Bronchial epithelial cell (primary cell): ENCODE results near the gene GNPTAB. TPM values are rescaled to one million over a fixed set of nuclear protein-coding genes. Genes with fewer than 3 reads are reported as not detected.
"Not testable (repeated sequence)": the region's sequence is repeated elsewhere in the genome, so short reads cannot be mapped to it uniquely, and the experiment has no call there.

Experiments used
- DNase-seq: peaks from one replicate; pipeline ENCODE4 v3.0.0-alpha.2; 2010; ENCODE audit warnings: low read depth
- FAIRE-seq: peaks from 2 replicates; lab custom pipeline; 2011; peaks lifted over from hg19 to GRCh38; lab: Jason Lieb, UNC
- H3K27me3 ChIP-seq: 2 replicates; pipeline ENCODE4 v1.5.1; 2011; ENCODE audit warnings: low read length; ENCODE audit not compliant: control insufficient read depth, insufficient read depth
- H3K36me3 ChIP-seq: 2 replicates; pipeline ENCODE4 v1.5.1; 2011; ENCODE audit warnings: low read length; ENCODE audit not compliant: control insufficient read depth, insufficient read depth
- H3K4me3 ChIP-seq: 2 replicates; pipeline ENCODE4 v1.5.1; 2011; ENCODE audit warnings: mild to moderate bottlenecking, low read depth, low read length, control low read depth
- total RNA-seq: library from RNA; depleted of rRNA; stranded (reverse); fragments of >200 nt; gene quantifications from 2 replicates; pipeline ENCODE4 v1.2.1, GENCODE V29; 2014
- TF ChIP-seq, protein P1 (sequence below): IDR thresholded peaks from 2 replicates; pipeline ENCODE4 v1.5.1; 2011; ENCODE audit warnings: mild to moderate bottlenecking, moderate library complexity, low read length, control low read depth, inconsistent platforms; ENCODE audit not compliant: insufficient read depth, severe bottlenecking

Gene GNPTAB
- total RNA-seq, 1 donor from 2014 or later, result 15.8 TPM

DNA sequence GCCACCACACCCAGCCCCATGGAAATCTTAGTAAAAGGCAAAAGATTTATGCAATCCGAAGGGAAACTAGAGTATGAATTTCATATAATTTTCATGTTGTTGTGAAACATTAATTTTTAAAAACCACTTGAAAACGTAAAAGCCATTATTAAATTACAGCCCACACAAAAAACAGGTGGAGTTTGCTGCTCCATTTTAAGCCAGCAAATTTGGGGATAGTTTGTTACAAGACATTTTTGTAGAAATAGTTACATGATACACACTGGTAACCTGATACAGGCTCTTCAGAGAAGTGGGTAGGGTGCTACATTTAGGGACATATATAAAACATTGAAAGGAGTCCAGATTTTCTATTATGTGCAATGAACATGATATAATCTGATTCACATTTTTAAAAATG, 17.6 kb downstream of the GNPTAB start:
- H3K27me3 ChIP-seq, result no peaks in the 10 kb centered on the region
- TF ChIP-seq, protein P1, sequence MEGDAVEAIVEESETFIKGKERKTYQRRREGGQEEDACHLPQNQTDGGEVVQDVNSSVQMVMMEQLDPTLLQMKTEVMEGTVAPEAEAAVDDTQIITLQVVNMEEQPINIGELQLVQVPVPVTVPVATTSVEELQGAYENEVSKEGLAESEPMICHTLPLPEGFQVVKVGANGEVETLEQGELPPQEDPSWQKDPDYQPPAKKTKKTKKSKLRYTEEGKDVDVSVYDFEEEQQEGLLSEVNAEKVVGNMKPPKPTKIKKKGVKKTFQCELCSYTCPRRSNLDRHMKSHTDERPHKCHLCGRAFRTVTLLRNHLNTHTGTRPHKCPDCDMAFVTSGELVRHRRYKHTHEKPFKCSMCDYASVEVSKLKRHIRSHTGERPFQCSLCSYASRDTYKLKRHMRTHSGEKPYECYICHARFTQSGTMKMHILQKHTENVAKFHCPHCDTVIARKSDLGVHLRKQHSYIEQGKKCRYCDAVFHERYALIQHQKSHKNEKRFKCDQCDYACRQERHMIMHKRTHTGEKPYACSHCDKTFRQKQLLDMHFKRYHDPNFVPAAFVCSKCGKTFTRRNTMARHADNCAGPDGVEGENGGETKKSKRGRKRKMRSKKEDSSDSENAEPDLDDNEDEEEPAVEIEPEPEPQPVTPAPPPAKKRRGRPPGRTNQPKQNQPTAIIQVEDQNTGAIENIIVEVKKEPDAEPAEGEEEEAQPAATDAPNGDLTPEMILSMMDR, result no peak
- no peak overlapping the region for H3K4me3 ChIP-seq
- no peak for FAIRE-seq
- no peak for DNase-seq
- H3K36me3 ChIP-seq, result no peaks in the 10 kb centered on the region

DNA sequence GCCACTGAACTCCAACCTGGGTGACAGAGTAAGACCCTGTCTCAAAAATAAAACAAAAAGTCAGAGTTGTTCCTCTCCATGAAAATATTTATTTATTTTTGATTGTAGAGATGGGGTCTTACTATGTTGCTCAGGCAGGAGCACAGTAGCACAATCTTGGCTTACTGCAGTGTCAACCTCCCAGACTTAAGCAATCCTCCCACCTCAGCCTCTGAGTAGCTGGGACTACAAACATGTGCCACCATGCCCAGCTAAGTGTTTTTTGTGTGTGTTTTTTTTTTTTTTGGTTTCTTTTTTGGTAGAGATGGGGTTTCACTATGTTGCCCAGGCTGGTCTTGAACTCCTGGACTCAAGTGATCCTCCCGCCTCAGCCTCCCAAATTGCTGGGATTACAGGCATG, 18.0 kb downstream of the GNPTAB start:
- not testable (repeated sequence) for H3K4me3 ChIP-seq, DNase-seq, H3K27me3 ChIP-seq, FAIRE-seq, H3K36me3 ChIP-seq

DNA sequence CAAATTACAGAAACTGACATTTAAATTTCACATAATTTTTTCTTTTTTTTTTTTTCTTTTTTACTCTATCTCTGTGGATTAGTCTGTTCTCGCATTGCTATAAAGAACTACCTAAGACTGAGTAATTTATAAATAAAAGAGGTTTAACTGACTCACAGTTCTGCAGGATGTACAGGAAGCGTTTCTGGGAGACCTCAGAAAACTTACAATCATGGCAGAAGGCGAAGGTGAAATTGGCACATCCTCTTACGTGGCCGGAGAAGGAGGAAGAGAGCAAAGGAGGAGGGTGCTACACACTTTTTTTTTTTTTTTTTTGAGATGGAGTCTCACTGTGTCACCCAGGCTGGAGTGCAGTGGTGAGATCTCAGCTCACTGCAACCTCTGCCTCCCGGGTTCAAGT, 19.4 kb downstream of the GNPTAB start:
- not testable (repeated sequence) for H3K4me3 ChIP-seq, H3K36me3 ChIP-seq, H3K27me3 ChIP-seq, DNase-seq, FAIRE-seq

DNA sequence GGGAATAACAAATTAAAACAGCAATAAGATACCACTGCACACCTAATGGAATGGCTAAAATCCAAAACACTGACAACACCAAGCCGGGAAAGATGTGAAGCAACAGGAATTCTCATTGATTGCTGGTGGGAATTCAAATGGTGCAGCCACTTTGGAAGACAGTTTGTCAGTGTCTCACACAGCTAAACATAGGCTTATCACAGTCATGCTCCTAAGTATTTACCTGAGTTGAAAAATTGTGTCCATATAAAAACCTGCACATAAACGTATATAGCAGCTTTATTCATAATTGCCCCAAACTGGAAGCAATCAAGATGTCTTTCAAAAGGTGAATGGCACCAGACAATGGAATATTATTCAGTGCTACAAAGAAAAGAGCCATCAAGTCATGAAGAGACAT, 21.6 kb downstream of the GNPTAB start:
- no peak for FAIRE-seq
- no peaks in the 10 kb centered on the region for H3K27me3 ChIP-seq
- DNase-seq, result no peak
- no peak overlapping the region for H3K4me3 ChIP-seq
- no peaks in the 10 kb centered on the region for H3K36me3 ChIP-seq
- TF ChIP-seq, protein P1, result no peak

DNA sequence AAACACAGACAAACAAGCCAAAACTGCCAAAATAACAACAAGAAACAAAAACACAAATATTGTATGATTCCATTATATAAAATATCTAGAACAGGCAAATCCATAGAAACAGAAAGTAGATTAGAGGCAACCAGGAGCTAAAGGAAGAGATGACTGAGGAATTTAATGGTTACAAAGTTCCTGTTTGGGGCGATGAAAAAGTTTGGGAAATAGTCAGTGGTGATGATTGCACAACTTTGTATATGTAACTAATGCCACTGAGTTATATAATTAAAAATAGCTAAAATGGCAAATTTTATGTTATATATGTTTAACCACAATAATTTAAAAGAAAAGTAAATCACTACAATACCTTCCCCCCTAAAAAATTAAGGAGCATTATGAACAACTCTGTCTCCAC, 24.5 kb downstream of the GNPTAB start:
- DNase-seq (no peak), FAIRE-seq (no peak)
- H3K4me3 ChIP-seq, result no peak overlapping the region
- H3K27me3 ChIP-seq, result no peaks in the 10 kb centered on the region
- no peaks in the 10 kb centered on the region for H3K36me3 ChIP-seq
- TF ChIP-seq, protein P1, result no peak

DNA sequence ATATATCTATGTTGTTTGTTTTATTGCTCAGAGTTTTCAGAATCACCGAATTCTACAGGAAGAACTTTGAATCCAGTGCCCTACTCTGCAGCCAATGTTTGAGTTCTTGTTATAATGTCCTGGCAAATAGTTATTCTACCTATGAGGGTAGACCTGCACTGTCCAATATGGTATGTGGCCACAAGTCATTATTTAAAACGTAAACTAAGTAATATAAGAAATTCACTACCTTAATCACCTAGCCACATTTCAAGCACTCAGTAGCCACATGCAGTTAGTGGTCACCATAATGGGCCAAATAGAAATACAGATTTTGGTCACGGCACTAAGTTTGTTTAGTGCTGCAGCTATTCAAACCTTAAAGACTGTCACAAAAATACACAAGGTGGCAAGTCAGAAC, 26.4 kb downstream of the GNPTAB start:
- no peak for DNase-seq
- Histone ChIP-seq H3K4me3 (no peak overlapping the region), H3K36me3 (no peaks in the 10 kb centered on the region), H3K27me3 (no peaks in the 10 kb centered on the region)
- TF ChIP-seq, protein P1, result no peak
- no peak for FAIRE-seq

DNA sequence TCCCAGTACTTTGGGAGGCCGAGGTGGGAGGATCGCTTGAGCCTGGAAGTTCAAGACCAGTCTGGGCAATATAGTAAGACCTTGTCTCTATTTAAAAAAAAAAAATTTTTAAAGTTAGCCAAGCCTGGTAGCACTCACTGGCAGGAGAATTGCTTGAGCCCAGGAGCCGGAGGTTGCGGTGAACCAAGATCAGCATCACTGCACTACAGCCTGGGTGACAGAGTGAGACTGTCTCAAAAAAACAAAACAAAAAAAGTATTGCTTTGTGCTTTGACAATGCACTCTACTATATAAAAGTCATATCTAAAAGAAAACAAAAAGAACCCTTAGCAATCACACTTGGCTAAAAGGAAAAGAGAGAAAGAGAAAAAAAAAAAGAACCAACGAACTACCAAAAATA, 26.8 kb downstream of the GNPTAB start:
- DNase-seq, result no peak
- TF ChIP-seq, protein P1, result no peak
- Histone ChIP-seq H3K4me3 (no peak overlapping the region), H3K27me3 (no peaks in the 10 kb centered on the region), H3K36me3 (no peaks in the 10 kb centered on the region)
- no peak for FAIRE-seq
